NCI-H524 treated with DMSO at 0.1 percent for 48 hours (cell line): ENCODE measurements around the gene ZNF407.

ENCODE experiments used
- DNase-seq: peaks from one replicate; lab custom pipeline; 2025; lab: John Stamatoyannopoulos, UW

ZNF407 gene

GRCh38 chr18:74788657-74789056 lies 191.0 kb downstream of the ZNF407 start:
- DNase-seq = no peak

- DNase-seq = no peak
Measured at GRCh38 chr18:74789078-74789477, 191.4 kb downstream of the ZNF407 start.

GRCh38 chr18:74790451-74790850 lies 192.8 kb downstream of the ZNF407 start:
- no peak for DNase-seq

- DNase-seq = no peak
Measured at GRCh38 chr18:74791501-74792194, 194.0 kb downstream of the ZNF407 start.

- DNase-seq = no peak
Measured at GRCh38 chr18:74793746-74794145, 196.1 kb downstream of the ZNF407 start.

GRCh38 chr18:74795751-74796150 lies 198.1 kb downstream of the ZNF407 start:
- no peak for DNase-seq

GRCh38 chr18:74796211-74796610 lies 198.5 kb downstream of the ZNF407 start:
- DNase-seq = no peak

GRCh38 chr18:74796841-74797576 lies 199.3 kb downstream of the ZNF407 start:
- no peak for DNase-seq

- DNase-seq = no peak
Measured at GRCh38 chr18:74797577-74798151, 200.0 kb downstream of the ZNF407 start.

- no peak for DNase-seq
Measured at GRCh38 chr18:74799542-74799941, 201.9 kb downstream of the ZNF407 start.

GRCh38 chr18:74800098-74800497 lies 202.4 kb downstream of the ZNF407 start:
- no peak for DNase-seq

GRCh38 chr18:74803117-74803516 lies 205.4 kb downstream of the ZNF407 start:
- no peak for DNase-seq

GRCh38 chr18:74803769-74804168 lies 206.1 kb downstream of the ZNF407 start:
- DNase-seq = no peak

- no peak for DNase-seq
Measured at GRCh38 chr18:74804677-74805076, 207.0 kb downstream of the ZNF407 start.

GRCh38 chr18:74806073-74806472 lies 208.4 kb downstream of the ZNF407 start:
- no peak for DNase-seq

GRCh38 chr18:74806700-74807416 lies 209.2 kb downstream of the ZNF407 start:
- DNase-seq = no peak

- no peak for DNase-seq
Measured at GRCh38 chr18:74817576-74817975, 219.9 kb downstream of the ZNF407 start.

GRCh38 chr18:74818516-74819175 lies 221.0 kb downstream of the ZNF407 start:
- no peak for DNase-seq

GRCh38 chr18:74819433-74820059 lies 221.9 kb downstream of the ZNF407 start:
- no peak for DNase-seq

- no peak for DNase-seq
Measured at GRCh38 chr18:74820160-74820780, 222.6 kb downstream of the ZNF407 start.

GRCh38 chr18:74825460-74825859 lies 227.8 kb downstream of the ZNF407 start:
- DNase-seq = no peak
